OCI-LY1 (cell line): Measurements from ENCODE around the gene VPS16.

Experiments
- H2AFZ ChIP-seq: fragments of 200-600 bp; sonication (generic), shearing (Covaris generic); 2 replicates; pipeline ENCODE4 v1.6.0; 2014; ENCODE audit warnings: antibody characterized with exemption, mild to moderate bottlenecking, low read length
- H3F3A ChIP-seq: fragments of 200-600 bp; sonication (generic), shearing (Covaris generic); 2 replicates; pipeline ENCODE4 v1.6.0; 2014; ENCODE audit warnings: mild to moderate bottlenecking, antibody characterized with exemption, low read length, moderate library complexity; ENCODE audit not compliant: insufficient read depth
- H3K27ac ChIP-seq: fragments of 200-600 bp; sonication (generic); 2 replicates; pipeline ENCODE4 v1.5.1; 2014; ENCODE audit warnings: low read length, mixed run types, mild to moderate bottlenecking, low read depth; ENCODE audit not compliant: poor library complexity, severe bottlenecking
- H3K27me3 ChIP-seq: fragments of 200-600 bp; sonication (generic); 2 replicates; pipeline ENCODE4 v1.6.0; 2014; ENCODE audit warnings: antibody characterized with exemption, mild to moderate bottlenecking, low read length, moderate library complexity; ENCODE audit not compliant: insufficient read depth
- H3K36me3 ChIP-seq: fragments of 200-600 bp; sonication (generic); 2 replicates; pipeline ENCODE4 v1.6.1; 2014; ENCODE audit warnings: mild to moderate bottlenecking, antibody characterized with exemption, low read length, moderate library complexity, mixed read lengths; ENCODE audit not compliant: insufficient read depth
- H3K4me1 ChIP-seq: fragments of 200-600 bp; sonication (generic); 2 replicates; pipeline ENCODE4 v1.5.1; 2014; ENCODE audit warnings: mild to moderate bottlenecking, low read length, moderate library complexity; ENCODE audit not compliant: insufficient read depth, severe bottlenecking
- H3K4me2 ChIP-seq: fragments of 200-600 bp; sonication (generic), shearing (Covaris generic); 2 replicates; pipeline ENCODE4 v1.6.1; 2014; ENCODE audit warnings: low read length
- H3K4me3 ChIP-seq: fragments of 200-600 bp; sonication (generic); 2 replicates; pipeline ENCODE4 v1.5.1; 2014; ENCODE audit warnings: low read length, low read depth, mild to moderate bottlenecking, mixed read lengths; ENCODE audit not compliant: poor library complexity, severe bottlenecking
- H3K79me2 ChIP-seq: fragments of 200-600 bp; shearing (Covaris generic); 2 replicates; pipeline ENCODE4 v1.6.1; 2016; ENCODE audit warnings: mixed run types, low read length, mixed read lengths; ENCODE audit not compliant: insufficient read depth
- H3K9ac ChIP-seq: fragments of 200-600 bp; sonication (generic), shearing (Covaris generic); 2 replicates; pipeline ENCODE4 v1.6.1; 2014; ENCODE audit warnings: mild to moderate bottlenecking, low read length, mixed read lengths
- H3K9me2 ChIP-seq: fragments of 200-600 bp; sonication (generic), shearing (Covaris generic); 2 replicates; pipeline ENCODE4 v1.6.1; 2014; ENCODE audit warnings: low read depth, mild to moderate bottlenecking, low read length, mixed read lengths
- H3K9me3 ChIP-seq: fragments of 200-600 bp; shearing (Covaris generic); 2 replicates; pipeline ENCODE4 v1.6.1; 2014; ENCODE audit warnings: low read length, mixed read lengths
- H4K20me1 ChIP-seq: fragments of 200-600 bp; sonication (generic), shearing (Covaris generic); 2 replicates; pipeline ENCODE4 v1.6.0; 2016; ENCODE audit warnings: mild to moderate bottlenecking, low read length; ENCODE audit not compliant: insufficient read depth
- EZH2 ChIP-seq: fragments of 200-600 bp; sonication (generic), shearing (Covaris generic); IDR thresholded peaks from 2 replicates; pipeline ENCODE4 v1.8.0; 2017; ENCODE audit warnings: borderline replicate concordance, mixed run types, mild to moderate bottlenecking, antibody characterized with exemption, low read length, moderate library complexity, mixed read lengths
- TF ChIP-seq, protein P1 (sequence below): fragments of 200-600 bp; sonication (generic), shearing (Covaris generic); IDR thresholded peaks from 2 replicates; pipeline ENCODE4 v1.5.1; 2017; ENCODE audit warnings: mild to moderate bottlenecking, antibody characterized with exemption, low read length, moderate library complexity, mixed read lengths

VPS16 gene

DNA sequence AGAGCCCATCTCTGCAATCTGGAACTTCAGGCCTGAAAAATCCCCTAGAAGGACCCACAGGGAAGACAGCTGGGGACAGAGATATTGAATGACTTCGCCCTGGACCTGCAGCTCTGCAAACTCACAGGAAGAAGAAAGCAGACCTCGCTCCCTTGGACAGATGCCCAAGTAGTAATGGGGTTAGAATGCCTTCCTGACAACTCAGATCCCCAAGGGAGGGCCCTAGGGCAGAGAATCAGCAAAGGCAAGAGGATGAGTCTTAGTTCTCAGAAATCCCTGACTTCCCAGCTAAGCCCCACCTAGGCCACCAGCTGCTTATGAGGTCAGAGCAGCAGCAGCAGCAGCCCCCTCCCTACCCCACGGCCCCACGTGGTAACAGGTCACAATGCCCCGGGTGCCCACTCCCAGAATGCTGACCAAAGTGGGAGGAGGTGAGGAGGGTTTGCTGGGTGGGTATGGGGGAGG, 25.9 kb upstream of the VPS16 start, which contains the start of gene C20orf141:
Gene C20orf141, plus strand, starts transcription at position 401 of the 465 bp plus-strand sequence. CDS start 198 bp downstream, outside the sequence.
- no peaks in the 10 kb centered on the region for H3K36me3 ChIP-seq
- no peak within 1 kb of the TSS for H3K9ac ChIP-seq
- H3K9me3 ChIP-seq: no peaks in the 10 kb centered on the region
- H4K20me1 ChIP-seq: no peaks in the 10 kb centered on the region
- no peak within 1 kb of the TSS for H3K27ac ChIP-seq
- H3K4me2 ChIP-seq: no peak within 1 kb of the TSS
- H3F3A ChIP-seq: no peaks in the 10 kb centered on the region
- no peak for TF ChIP-seq EZH2
- TF ChIP-seq, protein P1, sequence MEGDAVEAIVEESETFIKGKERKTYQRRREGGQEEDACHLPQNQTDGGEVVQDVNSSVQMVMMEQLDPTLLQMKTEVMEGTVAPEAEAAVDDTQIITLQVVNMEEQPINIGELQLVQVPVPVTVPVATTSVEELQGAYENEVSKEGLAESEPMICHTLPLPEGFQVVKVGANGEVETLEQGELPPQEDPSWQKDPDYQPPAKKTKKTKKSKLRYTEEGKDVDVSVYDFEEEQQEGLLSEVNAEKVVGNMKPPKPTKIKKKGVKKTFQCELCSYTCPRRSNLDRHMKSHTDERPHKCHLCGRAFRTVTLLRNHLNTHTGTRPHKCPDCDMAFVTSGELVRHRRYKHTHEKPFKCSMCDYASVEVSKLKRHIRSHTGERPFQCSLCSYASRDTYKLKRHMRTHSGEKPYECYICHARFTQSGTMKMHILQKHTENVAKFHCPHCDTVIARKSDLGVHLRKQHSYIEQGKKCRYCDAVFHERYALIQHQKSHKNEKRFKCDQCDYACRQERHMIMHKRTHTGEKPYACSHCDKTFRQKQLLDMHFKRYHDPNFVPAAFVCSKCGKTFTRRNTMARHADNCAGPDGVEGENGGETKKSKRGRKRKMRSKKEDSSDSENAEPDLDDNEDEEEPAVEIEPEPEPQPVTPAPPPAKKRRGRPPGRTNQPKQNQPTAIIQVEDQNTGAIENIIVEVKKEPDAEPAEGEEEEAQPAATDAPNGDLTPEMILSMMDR: no peak
- no peaks in the 10 kb centered on the region for H3K4me1 ChIP-seq
- H3K9me2 ChIP-seq: no peaks in the 10 kb centered on the region
- no peaks in the 10 kb centered on the region for H3K79me2 ChIP-seq
- no peak within 1 kb of the TSS for H3K4me3 ChIP-seq
- no peak within 1 kb of the TSS for H2AFZ ChIP-seq
- H3K27me3 ChIP-seq: 0 out of 2 replicates have a peak, but pooled peaks cover 4% of the 10 kb centered on the region

DNA sequence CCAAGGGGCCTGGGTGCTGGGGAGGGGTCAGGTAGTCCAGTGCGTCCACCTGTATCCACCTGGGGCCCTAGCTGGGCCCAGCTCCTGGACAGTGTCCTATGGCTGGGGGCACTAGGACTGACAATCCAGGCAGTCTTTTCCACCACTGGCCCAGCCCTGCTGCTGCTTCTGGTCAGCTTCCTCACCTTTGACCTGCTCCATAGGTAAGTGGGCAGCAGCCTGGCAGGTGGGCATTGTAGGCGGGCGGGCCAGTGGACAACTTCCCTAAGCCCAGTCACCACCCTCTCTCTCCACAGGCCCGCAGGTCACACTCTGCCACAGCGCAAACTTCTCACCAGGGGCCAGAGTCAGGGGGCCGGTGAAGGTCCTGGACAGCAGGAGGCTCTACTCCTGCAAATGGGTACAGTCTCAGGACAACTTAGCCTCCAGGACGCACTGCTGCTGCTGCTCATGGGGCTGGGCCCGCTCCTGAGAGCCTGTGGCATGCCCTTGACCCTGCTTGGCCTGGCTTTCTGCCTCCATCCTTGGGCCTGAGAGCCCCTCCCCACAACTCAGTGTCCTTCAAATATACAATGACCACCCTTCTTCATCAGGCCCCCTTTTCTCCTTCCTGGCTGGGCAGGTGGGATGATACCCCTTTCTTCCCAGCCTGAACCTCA, 25.2 kb upstream of the VPS16 start:
- no peak overlapping the region for H2AFZ ChIP-seq
- no peaks in the 10 kb centered on the region for H3F3A ChIP-seq
- 0 out of 2 replicates have a peak, but pooled peaks cover 4% of the 10 kb centered on the region for H3K27me3 ChIP-seq
- H3K9me2 ChIP-seq: no peaks in the 10 kb centered on the region
- H3K9me3 ChIP-seq: no peaks in the 10 kb centered on the region
- no peaks in the 10 kb centered on the region for H3K4me1 ChIP-seq
- no peak overlapping the region for H3K27ac ChIP-seq
- no peaks in the 10 kb centered on the region for H3K79me2 ChIP-seq
- no peak overlapping the region for H3K4me2 ChIP-seq
- no peak overlapping the region for H3K4me3 ChIP-seq
- no peak overlapping the region for H3K9ac ChIP-seq
- no peaks in the 10 kb centered on the region for H4K20me1 ChIP-seq
- TF ChIP-seq, protein P1: no peak
- no peak for TF ChIP-seq EZH2
- no peaks in the 10 kb centered on the region for H3K36me3 ChIP-seq

DNA sequence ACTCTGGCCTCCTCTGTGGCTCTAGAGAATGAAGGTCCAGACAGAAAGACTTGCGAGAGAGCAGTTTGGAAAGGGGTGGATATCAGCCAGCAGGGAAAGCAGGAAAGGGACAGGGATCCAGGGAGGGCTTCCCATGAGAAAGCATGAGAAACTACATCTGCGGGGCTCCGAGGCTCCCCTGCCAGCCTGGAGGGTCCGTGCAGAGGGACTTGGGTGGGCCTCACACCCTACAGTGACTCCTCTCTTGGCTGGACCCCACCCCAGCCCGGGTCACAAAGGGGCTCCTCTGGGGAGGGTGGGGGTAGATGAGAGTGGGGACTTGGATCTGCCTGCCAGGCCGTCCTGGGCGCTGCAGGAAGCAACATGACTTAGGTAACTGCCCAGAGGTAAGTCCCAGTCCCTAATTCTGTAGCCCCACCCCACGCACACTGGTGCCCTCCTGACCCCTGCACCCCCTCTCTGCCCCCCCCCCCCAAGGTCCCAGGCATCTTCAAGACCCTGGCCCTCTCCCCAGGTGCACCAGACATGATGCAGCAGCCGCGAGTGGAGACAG, 24.4 kb upstream of the VPS16 start, which contains the start of gene TMEM239:
Gene TMEM239, plus strand, starts transcription at position 335 of the 553 bp plus-strand sequence. Its CDS starts 191 bp downstream, at position 526.
- TF ChIP-seq, protein P1: no peak
- no peak for TF ChIP-seq EZH2
- Histone ChIP-seq H3K4me3 (no peak within 1 kb of the TSS), H3K4me2 (no peak within 1 kb of the TSS), H3K9me3 (no peaks in the 10 kb centered on the region), H3K79me2 (no peaks in the 10 kb centered on the region), H3K4me1 (no peaks in the 10 kb centered on the region), H2AFZ (no peak within 1 kb of the TSS), H3K9me2 (no peaks in the 10 kb centered on the region), H3K27ac (no peak within 1 kb of the TSS), H3K36me3 (no peaks in the 10 kb centered on the region), H3K27me3 (0 out of 2 replicates have a peak, but pooled peaks cover 4% of the 10 kb centered on the region), H3K9ac (no peak within 1 kb of the TSS), H3F3A (no peaks in the 10 kb centered on the region), H4K20me1 (no peaks in the 10 kb centered on the region)
